Measurements from ENCODE around the gene RANBP9.

The RANBP9 gene

DNA sequence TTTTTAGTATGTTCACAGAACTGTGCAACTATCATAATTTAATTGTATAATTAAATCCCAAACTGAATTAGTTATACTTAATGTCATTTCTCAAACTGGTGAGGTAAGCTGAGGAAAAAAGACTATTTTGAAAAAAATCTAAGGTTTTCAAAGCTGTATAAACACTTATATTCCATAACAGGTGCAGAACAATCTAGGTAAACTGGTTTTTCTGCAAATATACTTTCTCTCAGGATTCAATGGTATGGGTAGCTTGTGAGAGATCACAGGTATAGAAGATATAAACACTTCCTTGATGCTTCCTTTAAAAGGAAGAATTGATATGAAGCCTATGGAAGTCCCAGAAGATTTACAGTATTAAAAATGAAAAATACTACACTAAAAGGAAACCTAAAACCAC lies 62.8 kb downstream of the RANBP9 start:
- no peak for DNase-seq

GRCh38 chr6:13643125-13643524 lies 68.5 kb downstream of the RANBP9 start:
- no peak for DNase-seq

DNA sequence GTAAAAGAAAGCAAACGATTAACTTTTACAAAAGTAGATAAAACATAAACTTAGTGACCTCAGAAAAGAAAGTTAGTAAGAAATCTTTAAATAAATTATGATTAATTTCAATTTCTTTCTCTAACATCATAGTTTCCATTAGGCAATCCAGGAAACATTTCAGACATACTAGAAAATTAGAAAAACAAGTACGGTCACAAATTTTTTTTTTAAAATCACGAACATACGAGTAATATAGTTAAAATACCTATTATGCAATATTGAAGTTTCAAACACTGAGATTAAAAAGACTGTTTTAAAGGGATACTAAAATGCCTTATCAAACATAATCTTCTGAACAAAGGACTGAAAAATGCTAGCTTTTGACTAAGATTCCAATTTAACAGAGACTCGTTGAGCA lies 70.3 kb downstream of the RANBP9 start:
- DNase-seq = no peak

GRCh38 chr6:13638626-13639025 lies 73.0 kb downstream of the RANBP9 start:
- DNase-seq = no peak

GRCh38 chr6:13638014-13638413 lies 73.6 kb downstream of the RANBP9 start:
- no peak for DNase-seq

- DNase-seq = no peak
These were observed 75.5 kb downstream of the RANBP9 start for GRCh38 chr6:13635948-13636658.

DNA sequence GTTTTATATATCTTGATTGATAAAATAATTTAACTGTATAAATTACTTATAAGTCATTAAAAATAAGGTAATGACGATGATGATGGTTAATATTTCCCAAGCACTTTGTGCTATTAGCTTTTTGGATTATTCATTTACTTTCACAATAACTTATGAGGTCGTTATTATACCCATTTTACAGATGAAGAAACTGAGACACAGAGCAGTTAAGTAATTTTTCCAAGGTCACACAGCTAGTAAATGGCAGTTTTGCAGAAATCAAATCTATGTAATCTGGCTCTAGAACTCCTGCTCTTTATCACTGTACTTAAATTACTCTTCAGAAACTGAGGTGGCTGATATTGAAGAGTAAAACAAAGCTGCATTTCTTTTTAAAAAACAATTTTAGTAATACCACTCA lies 78.3 kb downstream of the RANBP9 start:
- no peak for DNase-seq

DNA sequence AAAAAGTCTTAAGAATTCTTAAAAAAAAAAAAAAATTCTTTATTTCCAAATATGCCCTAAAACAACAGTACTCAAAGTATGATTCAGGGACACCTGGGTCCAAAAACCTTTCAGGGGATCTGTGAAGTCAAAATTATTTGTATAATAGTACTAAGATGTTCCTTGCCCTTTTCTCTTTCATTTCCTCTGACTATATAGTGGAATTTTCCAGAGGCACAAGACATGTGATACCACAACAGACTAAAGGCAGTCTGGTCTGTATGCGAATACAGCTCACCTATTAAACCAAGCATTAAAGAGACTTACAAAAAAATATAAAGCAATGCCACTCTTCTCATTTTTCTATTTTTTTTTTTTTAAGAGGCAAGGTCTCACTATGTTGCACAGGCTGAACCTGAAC lies 81.1 kb downstream of the RANBP9 start:
- DNase-seq = no peak

GRCh38 chr6:13629459-13630116 lies 82.0 kb downstream of the RANBP9 start:
- no peak for DNase-seq

- DNase-seq = no peak
These were observed 86.8 kb downstream of the RANBP9 start for GRCh38 chr6:13624871-13625288.

GRCh38 chr6:13617066-13617465 lies 94.6 kb downstream of the RANBP9 start:
- no peak for DNase-seq

- peak; percentile 40 for DNase-seq
These were observed 95.9 kb downstream of the RANBP9 start for GRCh38 chr6:13615792-13616120.

DNA sequence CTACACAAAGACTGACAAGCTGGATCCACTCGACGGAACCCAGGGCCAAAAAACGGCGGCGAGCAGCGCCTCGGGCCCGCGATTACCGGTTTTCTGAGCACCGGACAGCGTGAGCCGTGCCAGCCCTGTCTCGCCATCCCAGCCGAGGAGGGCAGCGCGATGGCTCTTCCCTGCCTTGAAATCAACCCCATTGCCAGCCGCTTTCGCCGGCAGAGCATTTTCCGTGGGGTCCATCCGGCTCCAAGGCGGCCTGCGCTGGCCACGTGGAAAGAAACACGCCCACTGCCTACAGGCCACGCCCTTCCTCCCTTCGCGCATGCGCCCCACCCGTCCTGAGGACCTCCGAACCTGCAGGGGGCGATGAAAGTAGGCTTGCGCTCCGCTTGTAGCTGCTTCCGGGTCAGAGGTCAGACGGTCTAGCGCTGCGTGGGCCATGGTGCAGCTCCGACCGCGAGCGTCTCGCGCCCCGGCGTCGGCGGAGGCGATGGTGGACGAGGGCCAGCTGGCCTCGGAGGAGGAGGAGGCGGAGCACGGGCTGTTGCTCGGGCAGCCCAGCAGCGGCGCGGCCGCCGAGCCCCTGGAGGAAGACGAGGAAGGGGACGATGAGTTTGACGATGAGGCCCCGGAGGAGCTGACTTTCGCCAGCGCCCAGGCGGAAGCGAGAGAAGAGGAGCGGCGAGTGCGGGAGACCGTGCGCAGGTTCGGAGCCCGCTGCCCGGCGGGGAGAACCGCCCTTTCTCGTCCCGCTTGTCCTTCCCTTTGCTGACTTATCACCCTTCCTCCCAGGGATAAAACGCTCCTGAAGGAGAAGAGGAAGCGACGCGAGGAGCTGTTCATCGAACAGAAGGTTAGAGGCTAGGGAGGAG lies 96.5 kb downstream of the RANBP9 start, which contains the start of gene NOL7:
Gene NOL7, plus strand, starts transcription at position 410 of the 866 bp plus-strand sequence. Its CDS starts 24 bp downstream, at position 434.
- peak; percentile 99 for DNase-seq

- no peak for DNase-seq
These were observed 97.3 kb downstream of the RANBP9 start for GRCh38 chr6:13614126-13614925.

DNA sequence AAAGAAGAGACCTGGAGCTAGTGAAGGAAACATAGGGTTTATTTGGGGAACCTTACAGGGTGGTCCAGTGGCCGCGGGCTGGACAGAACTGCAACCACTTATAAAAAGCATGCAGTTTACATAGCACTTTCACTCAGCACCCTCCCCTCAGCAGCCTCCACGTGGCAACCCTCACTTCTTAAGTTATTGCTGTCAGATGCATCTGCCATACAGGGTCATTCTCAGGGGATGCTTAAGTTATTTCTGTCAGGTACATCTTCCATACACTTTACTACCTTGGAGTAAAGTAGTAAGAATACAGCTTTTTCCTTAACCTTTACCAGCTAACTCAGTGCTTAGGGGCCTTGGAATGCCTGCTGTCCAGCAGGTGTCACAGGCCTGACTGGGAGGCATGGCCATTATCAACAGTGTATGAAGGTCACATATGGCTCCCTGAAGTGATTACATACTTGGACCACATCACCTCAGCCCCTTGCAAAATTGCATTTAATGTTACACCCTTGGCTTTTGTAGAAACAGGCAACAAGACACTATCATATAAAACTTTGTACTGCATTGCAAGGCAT lies 98.5 kb downstream of the RANBP9 start:
- DNase-seq = no peak

GRCh38 chr6:13611715-13612114 lies 99.9 kb downstream of the RANBP9 start:
- no peak for DNase-seq

DNA sequence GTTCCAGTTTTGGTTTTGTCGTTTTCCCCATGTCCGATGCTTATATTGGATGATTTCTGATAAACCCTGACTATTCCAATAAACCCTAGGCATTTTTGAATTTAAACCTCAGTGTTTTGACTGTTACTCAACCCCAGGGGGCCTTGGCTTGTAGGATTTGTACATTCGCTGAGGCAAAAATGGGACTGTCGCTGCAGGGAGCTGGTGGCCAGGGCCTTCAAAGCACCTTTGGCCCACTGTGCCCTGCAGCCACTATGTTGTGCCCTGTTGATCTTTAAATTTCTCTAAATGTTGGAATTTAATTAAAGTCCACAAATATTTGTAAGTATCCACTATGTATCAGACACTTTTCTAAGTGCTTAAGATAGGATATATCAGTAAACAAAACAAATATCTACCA lies 106.0 kb downstream of the RANBP9 start:
- no peak for DNase-seq

DNA sequence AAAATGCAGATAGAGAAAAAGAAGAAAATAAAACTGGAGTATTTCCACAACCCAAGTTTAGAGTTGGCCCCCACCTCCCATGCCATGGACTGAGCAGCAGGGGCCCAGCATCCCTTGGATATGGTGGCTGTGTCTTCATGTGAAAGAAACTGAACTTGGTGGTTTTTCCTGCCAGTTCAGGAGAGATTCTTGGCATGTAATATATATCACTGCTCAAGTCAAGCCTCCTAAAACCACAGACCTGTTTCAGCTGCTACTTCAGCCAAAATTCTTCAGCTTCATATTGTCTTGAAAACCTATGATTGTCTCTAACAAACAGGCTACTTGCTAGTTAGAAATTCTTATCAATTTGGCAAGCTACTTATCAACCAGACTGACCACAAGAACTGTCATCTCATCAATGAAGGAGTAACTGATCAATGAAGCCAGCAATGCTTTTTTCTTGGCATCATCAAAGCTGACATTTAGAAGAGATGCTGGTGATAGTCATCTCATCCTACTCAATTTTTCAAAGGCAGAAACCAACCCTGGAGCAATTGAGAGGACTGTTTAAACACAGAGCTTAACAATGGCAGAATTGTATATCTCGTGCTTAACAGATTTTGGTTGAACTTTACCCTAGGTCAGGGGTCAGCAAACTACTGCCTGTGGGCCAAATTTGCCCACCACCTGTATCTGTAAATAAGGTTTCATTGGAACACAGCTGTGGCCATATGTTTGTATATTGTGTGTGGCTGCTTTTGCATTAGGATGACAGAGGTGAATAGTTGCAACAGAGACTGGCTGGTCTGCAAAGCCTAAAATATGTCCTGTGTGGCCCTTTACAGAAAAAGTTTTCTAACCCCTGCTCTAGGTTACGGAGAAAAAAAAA lies 106.9 kb downstream of the RANBP9 start:
- no peak for DNase-seq

- DNase-seq = no peak
These were observed 107.5 kb downstream of the RANBP9 start for GRCh38 chr6:13604135-13604534.

GRCh38 chr6:13600036-13600435 lies 111.6 kb downstream of the RANBP9 start:
- no peak for DNase-seq

DNA sequence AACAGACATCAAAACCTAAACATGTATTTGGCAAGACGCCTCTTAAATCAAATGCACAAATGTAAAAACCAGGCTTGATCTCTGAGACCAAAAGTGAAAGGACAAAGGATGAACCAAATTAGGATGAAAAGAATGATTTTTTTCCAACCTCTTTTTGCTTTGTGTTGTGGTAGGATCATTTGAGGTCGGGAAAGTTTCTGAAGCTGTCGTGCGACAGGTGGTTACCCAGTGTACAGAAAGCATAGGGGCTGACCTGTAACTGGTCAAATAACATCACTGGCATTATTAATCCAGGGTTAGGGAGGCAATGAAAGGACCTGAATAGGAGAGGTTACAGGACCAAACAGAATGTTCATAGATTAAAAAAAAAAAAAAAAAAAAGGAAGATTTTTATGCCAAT lies 114.6 kb downstream of the RANBP9 start:
- no peak for DNase-seq

DNA sequence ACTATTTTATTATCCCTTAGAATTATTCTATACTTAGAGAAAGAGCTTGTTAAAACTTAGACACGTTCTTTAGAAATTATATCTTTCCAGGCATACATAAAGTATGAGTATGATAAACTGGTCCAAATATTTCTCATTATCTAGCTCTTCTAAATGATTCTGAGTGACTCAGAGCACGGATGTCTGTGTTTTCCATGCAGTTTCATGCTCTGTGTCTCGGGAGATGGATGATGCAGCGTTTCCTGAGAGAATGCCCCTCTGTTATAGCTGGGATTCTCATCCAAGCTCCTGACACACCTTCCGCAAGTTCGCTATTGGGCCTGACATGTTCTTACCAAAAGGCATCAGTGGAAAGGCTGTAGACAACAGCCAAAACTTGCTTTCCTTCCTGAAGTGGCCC lies 117.9 kb downstream of the RANBP9 start:
- DNase-seq = no peak
